ENCODE data around the gene WNT8A.
"Not testable (repeated sequence)": the region's sequence is repeated elsewhere in the genome, so short reads cannot be mapped to it uniquely, and the experiment has no call there.

Gene WNT8A, protein sequence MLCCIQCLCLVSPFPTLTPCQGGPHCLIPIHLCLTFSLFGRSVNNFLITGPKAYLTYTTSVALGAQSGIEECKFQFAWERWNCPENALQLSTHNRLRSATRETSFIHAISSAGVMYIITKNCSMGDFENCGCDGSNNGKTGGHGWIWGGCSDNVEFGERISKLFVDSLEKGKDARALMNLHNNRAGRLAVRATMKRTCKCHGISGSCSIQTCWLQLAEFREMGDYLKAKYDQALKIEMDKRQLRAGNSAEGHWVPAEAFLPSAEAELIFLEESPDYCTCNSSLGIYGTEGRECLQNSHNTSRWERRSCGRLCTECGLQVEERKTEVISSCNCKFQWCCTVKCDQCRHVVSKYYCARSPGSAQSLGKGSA

DNA sequence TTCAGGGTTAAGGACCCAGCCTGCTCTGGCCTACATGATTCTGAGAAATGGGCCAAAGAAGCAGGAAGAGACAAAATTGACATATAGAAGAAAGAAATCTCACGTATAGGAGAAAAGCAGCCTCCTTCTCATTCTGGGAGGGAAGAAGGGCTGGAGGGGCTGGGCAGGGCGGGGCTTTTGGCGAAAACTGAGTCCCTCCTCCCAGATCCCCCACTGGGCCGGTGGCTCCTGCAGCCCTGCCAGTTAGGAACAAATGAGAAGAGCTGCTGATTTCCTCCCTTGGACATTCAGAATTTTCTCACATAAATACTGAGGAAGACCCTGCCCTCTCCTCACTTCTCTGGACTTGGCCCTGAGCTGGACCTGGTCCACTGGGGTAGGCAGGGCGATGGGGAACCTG is at the start of gene WNT8A:
WNT8A (plus strand) TSS at position 332 of the 400 bp plus-strand sequence. CDS start 95 bp downstream, outside the sequence.
- no peak for DNase-seq (ENCODE audit: low read depth in 2 of 2, low spot score in 1 of 2)

DNA sequence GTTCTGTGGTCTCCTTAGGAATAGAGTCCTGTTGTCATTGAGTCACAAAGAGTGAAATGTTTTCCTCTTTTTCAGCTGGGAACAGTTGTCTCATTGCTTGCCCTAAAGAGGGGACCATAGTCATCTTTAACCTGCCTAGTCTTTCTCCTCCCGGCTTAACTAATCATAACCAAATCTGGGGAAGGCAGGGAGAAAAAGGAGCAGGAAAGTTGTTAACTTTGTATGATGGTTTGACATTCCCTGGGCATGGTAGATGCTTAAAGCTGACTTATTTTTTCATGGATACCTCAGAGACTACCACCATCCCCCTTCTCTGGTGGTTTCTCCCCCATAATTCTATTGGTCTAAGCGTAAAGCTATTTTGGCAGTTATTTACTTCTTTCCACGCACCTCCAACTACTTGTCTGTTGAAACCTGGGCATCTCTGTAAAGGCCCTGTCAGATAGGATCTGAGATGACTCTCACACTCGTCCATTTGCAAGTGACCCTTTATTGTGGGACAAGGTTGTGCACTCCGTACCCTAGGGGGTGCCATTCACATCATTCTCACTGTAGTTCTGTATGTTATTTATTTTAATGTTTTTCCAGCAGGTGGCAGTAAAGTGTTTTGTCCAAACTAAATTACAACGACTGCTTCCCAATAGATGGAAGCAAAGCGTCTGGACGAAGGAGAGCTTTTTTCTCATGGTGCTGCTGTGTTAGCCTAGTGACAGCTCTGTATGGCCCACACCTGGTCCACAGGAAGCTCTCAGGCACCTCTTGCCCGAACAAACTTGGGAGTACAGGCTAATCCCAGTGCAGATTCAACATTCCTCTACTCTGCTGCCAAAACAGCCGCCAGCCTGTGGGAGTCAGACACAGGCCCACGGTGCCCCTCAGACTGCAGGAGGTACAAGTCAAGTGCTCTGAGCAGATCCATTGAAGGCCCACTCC is 48.0 kb upstream of the WNT8A start:
- DNase-seq (ENCODE audit: low read depth in 2 of 2, low spot score in 1 of 2): peak in 1 of 2 donors; percentile 26

DNA sequence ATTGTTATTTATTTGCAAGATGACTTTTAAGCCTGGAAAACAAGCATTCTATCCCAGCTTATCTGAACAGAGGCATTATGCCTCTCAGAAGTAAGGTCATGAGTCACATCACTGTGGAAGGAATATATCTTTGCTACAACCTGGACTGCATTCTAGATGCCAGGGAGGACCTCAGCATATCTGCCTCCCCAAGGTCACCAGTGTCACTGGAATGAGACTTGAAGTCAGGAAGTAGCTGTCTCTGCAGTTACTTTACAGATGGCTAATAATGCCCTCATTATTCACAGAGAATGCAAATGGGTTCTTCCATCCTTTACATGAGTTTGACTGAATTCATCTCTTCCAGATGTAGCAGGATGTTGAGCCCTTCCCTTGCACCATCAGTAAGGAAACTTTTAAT is 46.6 kb upstream of the WNT8A start:
- no peak for DNase-seq (ENCODE audit: low read depth in 2 of 2, low spot score in 1 of 2)

DNA sequence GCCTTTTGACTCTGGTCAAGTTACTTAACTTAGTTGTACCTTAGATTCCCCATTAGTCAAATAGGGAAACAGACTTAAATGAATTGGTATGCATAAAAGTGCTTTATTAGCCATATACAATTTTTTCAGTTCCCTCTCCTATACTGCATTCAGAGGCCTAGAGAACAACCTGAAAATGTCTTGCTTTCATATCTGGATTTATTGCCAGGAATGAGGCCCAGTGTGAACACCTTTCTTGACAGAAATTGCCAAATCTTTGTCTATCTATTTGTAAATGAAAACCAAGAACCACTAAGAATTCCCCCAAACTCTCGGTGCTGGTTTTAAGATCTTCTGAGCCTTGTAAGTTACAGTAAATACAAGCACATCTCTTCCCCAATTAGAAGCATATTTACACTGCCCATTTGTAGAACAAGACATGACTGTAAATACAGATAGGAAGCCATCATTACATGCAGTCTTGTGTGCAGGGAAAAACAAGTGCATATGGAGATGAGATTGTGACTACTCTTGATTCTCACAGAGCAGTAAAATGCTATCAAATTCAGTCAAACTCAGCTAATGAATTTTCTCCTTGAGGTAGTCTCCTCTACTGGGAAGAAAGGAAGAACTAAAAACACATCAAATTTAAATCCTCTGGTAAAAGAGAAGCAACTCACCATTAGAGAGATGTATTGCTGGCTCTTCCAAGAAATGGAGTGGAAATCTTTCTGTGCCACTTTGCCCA is 45.8 kb upstream of the WNT8A start:
- DNase-seq (ENCODE audit: low read depth in 2 of 2, low spot score in 1 of 2): no peak

DNA sequence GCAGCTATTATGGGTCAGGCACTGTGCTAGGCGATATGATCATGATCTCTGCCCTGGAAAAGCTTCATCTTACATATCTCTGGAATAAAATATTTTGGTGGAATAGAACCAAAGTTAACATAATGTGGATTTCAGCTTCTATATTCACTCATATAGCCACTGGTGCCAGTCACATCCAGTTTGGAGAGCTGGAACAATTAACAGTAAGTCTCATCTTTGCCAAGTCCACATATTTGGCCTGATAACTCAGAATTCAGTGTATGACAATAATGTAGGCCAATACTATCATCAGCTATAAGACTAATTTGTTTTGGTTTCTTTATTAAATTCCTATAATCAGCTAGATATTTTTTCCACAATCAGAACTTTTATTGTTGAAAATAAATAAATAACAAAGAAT is 45.0 kb upstream of the WNT8A start:
- DNase-seq (ENCODE audit: low read depth in 2 of 2, low spot score in 1 of 2): no peak

DNA sequence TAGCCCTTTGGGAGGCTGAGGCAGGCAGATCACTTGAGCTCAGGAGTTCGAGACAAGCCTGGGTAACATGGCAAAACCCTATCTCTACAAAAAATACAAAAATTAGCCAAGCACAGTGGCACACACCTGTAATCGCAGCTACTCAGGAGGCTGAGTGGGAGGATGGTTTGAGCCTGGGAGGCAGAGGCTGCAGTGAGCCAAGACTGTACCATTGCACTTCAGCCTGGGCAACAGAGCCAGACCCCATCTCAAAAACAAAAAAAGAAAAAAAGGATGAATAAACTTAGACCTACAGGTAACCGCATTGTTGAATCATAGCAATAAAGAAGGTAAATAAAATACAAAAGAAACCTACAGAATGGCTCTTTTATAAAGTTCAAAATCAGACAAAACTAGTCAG is 38.5 kb upstream of the WNT8A start:
- not testable (repeated sequence) for DNase-seq (ENCODE audit: low read depth in 2 of 2, low spot score in 1 of 2)

DNA sequence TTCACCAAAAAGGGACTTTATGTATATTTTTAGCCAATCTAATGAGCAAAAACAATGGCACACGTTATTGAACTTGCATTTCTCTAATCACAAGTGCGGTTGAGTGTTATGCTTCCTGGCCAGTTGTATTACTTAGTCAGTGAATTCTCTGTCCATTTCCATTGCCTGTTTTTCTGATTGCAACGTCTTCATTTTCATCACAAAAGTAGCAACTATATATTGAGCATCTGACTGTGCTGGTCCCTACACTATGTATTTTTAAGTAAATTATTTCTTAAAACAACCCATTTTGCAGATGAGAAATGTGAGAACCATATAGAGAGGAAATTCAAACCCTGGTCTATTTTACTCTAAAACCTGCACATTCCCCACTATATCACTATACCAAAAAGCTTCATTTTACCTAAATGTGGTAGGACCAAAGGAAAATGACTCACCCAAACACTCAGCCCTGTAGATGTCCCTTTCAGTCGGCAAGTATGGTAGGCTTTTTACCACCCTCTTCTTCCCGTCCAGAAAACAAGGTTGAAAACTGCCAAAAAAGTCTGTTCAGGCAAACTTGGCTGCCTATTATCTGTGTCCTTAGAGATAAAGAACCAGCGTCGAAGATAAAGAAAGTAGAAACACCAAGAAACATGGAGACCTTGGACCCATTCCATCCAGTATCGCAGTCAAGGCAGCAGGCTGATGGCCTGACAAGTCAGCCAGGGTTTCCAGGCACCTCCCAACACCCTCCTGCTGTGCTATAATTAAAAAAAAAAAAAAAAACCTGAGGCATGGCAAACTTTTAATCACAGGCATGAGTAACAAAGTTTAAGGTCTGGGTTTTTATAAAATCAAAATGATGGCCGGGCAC is 32.2 kb upstream of the WNT8A start:
- no peak for DNase-seq (ENCODE audit: low read depth in 2 of 2, low spot score in 1 of 2)

DNA sequence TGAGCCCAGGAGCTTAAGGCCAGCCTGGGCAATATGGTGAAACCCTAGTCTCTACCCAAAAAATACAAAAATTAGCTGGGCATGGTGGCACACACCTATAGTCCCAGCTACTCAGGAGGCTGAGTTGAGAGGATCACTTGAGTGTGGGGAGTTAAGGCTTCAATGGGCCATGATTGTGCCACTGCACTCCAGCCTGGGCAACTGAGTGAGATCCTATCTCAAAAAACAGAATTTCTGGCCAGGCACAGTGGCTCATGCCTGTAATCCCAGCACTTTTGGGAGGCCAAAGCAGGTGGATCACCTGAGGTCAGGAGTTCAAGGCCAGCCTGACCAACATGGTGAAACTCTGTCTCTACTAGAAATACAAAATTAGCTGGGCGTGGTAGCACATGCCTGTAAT is 31.1 kb upstream of the WNT8A start:
- DNase-seq (ENCODE audit: low read depth in 2 of 2, low spot score in 1 of 2): not testable (repeated sequence)

DNA sequence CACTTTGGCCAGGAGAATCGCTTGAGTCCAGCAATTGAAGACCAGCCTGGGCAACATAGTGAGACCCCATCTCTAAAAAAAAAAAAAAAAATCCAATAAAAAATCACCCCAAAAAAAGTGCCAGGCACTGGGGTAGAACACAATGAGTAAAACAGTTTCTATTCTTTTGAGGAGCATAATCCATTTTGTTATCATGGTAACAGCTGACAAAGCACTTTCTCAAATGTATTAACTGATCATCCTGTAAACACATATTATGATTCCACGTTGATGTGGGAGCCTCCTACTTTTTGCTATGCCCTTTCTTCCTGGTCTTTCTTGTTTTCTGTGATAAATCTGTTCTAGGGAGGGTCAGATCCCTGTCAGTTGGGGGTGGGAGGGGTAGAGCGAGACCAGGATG is 30.3 kb upstream of the WNT8A start:
- DNase-seq (ENCODE audit: low read depth in 2 of 2, low spot score in 1 of 2): no peak

DNA sequence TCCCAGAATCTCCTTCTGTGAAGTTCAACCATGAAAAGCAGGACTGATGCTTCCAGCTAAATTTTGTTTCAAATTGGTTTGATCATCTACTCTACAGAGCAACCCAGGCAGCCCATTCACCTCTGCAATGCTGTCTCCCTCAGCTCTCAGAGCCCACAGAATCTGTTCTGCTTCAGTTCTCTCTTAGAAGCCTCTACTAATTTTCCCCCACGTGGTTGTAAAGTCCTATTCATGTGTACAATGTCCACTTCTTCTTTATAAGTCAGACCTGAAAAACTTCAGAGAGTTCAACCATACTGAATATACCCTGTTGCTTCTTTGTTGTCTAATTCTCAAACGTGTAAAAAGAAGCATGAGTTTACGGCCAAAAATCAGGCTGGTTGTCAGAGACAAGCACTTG is 29.6 kb upstream of the WNT8A start:
- no peak for DNase-seq (ENCODE audit: low read depth in 2 of 2, low spot score in 1 of 2)

DNA sequence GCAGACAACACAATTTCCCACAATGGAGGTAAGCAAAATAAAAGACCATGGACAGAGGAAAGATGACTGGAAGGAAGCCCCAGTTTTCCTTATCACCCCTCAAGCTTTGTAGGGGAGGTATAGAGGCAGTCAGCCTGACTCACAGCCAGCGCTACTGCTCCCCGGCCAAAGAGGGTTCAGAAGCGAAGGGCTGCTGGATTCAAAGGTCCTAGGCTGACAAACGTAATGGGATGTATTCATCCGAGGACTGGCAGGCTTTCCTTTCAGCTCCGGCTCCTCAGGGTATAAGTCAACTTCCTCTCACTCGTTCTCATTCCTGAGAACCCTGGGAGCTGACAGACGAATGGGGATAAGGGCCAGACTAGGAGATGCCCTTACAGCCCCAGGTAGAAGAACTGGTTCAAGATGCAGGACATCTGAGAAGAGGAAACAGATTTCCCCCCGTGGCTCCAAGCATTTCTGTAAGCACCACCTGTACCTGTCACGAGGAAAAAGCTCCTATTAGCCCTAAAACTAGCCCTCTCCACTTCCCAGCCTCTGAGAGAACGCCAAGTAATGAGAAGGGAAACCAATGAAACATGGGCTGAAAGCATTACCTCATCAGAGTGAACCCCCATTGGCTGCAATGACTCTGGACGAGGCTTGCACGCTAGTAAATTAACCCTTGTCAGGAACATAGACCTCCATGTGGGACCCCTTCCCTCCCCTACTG is 28.8 kb upstream of the WNT8A start:
- no peak for DNase-seq (ENCODE audit: low read depth in 2 of 2, low spot score in 1 of 2)

DNA sequence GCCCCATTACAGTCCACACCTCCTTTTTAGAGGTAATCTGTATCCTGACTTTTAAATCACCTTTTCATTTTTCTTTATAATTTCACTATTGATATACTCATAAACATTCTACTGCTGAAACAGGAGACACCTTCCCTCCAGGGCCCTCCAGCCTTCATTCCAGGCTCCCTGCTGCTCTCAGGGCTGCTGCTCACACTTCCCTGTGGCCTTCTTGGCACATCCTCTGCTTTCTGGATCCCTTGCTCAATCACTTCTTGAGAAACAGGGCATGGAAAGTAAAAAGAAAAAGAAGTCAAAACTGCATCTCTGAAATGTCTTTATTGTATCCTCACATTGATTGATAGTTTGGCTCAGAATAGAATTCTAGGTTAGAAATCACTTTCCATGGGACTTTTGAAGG is 19.3 kb upstream of the WNT8A start:
- DNase-seq (ENCODE audit: low read depth in 2 of 2, low spot score in 1 of 2): no peak

DNA sequence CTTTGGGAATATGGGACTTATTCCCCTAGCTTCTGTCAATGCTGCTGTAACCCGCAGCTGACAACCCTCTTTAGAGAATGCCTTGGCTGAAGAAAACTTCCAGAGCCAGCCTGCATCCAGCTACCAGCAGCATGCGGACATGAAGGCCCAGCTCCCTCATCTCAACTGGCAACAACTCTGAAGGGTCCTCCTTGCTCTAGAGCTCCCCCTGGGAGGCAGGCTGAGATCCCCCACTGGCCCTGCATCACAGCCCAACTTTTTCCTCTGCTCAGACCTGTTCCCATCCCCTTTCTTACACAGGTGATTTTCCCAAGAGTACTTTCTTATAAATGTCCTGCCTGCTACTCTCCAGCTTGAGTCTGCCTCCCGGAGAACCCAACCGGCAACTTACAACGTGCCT is 18.7 kb upstream of the WNT8A start:
- no peak for DNase-seq (ENCODE audit: low read depth in 2 of 2, low spot score in 1 of 2)

DNA sequence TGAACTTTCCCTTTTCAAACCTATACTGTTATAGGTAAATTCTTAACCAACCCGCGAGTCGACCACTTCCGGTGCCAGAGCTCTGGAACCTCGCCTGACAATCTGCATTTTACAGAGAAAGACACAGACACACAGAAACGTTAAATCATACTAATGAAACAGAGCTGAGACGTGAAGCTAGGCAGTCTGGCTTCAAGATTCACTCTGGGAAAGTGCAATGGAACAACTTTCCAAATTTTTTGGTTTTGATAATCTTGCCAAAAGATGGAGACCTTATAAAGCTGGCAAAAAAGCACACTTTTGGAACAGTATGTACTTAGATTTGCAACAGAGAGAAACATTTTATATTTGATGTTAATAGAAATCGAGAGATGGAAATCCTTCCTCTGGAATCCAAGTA is 15.9 kb upstream of the WNT8A start:
- no peak for DNase-seq (ENCODE audit: low read depth in 2 of 2, low spot score in 1 of 2)

DNA sequence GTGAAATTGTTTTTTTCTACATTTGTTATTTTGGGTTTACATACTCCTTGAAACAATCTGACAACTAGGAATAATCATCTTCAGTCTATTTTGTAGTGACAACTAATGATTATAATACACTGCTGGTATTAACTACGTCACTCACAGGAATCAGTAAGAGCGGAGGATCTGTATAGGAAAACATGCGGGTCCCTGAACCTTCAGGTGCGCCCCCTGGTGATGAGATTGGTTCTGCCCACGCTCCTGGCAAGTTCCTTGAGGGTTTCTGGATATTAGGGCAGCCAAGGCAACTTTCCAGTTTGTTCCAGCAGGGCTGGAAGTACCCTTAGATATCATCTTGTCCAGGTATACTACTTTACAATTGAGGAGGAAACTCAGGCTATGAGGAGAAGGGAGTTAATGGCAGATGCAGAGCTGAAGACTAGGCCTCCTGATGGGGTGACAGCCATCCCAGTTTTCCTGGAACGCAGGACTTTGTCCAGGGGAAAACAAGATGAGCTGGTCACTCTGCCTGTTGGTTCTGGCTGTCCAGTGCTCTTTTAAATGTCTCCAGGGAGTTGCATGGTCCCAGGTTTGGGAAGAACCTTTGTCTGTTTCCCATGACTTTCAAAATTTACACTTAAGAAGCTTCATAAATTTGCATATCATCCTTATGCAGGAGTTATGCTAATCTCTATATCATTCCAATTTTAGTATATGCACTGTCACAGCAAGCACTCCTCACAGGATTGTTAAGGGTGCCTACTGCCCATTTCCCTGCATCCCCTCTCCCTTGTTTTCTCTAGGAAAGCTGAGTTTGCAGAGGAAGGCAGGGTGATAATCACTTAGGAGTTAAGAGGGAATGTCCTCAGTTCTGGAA is 14.9 kb upstream of the WNT8A start:
- peak; percentile 36 to 56 for DNase-seq (ENCODE audit: low read depth in 2 of 2, low spot score in 1 of 2)

DNA sequence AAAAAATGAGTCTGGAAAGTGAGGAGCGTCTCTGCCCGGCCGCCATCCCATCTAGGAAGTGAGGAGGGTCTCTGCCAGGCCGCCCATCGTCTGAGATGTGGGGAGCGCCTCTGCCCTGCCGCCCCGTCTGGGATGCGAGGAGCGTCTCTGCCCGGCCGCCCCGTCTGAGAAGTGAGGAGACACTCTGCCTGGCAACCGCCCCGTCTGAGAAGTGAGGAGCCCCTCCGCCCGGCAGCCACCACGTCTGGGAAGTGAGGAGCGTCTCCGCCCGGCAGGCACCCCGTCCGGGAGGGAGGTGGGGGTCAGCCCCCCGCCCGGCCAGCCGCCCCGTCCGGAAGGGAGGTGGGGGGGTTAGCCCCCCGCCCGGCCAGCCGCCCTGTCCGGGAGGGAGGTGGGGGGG is 13.8 kb upstream of the WNT8A start:
- not testable (repeated sequence) for DNase-seq (ENCODE audit: low read depth in 2 of 2, low spot score in 1 of 2)

DNA sequence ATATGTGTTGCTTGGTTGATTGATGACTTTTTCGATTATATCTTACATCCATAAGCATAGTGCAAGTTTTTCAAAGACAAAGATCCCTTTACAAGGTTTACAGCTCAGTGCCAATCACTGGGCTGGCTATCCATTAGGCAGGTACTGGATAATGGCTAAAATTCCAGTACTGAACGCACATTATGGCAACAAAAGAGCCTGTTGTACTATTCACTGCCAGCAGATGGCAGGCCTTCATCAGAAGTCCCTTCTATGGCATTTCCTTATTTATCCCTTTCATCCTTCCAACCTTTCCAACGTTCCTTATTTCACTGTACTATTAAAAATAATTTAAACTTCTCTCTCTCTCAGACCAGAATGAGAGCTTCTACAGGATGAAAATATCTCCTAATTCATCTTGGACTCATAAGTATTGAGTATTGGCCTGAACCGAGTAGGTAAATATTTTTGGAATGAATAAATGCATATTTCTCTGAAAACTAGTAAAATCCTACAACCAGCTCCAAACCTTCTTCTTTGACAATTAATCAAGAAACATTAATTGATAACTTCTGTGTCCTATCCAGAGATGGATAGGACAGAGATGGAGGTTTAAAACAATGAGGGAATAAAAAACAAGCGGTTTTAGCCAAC is 6.7 kb upstream of the WNT8A start:
- DNase-seq (ENCODE audit: low read depth in 2 of 2, low spot score in 1 of 2): peak; percentile 1 to 8

DNA sequence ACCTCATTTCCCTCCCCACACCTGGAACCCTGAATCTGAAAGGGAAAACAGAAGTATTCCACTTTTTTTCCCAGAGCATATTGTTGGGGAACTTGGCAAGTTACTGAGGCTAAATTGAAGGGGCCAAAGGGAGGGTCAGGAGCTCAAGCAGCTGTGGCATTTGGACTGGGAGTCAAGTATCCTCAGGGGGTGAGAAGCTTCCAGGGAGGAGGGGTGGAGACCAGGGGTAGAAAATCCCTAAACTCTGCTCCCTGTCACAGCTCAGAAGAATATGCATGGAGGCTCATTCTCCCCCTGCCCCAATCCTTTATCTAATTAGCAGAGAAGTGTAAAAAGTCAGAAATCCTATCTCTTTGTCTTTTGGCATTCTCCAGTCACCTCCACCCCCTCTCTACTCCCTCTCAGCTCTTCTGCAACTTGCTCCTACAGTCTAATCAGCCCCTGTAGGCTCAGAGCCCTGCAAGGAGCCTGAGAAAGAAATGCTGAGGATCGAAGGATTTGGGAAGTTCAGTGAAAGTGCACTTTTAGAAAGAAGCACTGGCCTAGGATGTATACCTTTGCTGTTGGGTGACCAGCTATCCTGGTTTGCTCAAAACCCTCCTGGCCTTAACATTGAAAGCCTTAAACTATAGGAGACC is 5.7 kb upstream of the WNT8A start:
- DNase-seq (ENCODE audit: low read depth in 2 of 2, low spot score in 1 of 2): no peak

Measured in stimulated activated CD8-positive, alpha-beta memory T cell treated with anti-CD3 and anti-CD28 coated beads, Interleukin-4, amount 100 ng/mL, for 4 hours (primary cell).